Neural cell (in vitro differentiated cells): ENCODE data around the gene ZNF33A. TPM values are rescaled to one million over a fixed set of nuclear protein-coding genes. Genes with fewer than 3 reads are reported as not detected.

Experiments
- H2AFZ ChIP-seq: fragments of 200-600, 300-800 bp; sonication (generic), shearing (Covaris generic); 2 replicates; pipeline ENCODE4 v1.6.0; 2014; ENCODE audit warnings: low read depth, mild to moderate bottlenecking, antibody characterized with exemption, low read length, moderate library complexity
- H3F3A ChIP-seq: fragments of 200-600 bp; shearing (Covaris generic); 2 replicates; pipeline ENCODE4 v1.6.1; 2016; ENCODE audit warnings: mild to moderate bottlenecking, moderate library complexity, mixed read lengths, antibody characterized with exemption, low read length; ENCODE audit not compliant: insufficient read depth, poor library complexity, severe bottlenecking
- H3K27ac ChIP-seq: fragments of 200-600, 300-800 bp; sonication (generic), shearing (Covaris generic); 2 replicates; pipeline ENCODE4 v1.5.1; 2014; ENCODE audit warnings: mild to moderate bottlenecking, low read length, moderate library complexity
- H3K27me3 ChIP-seq: fragments of 300-800, 200-600 bp; sonication (generic), shearing (Covaris generic); 2 replicates; pipeline ENCODE4 v1.6.0; 2014; ENCODE audit warnings: mild to moderate bottlenecking, low read depth, low read length, moderate library complexity; ENCODE audit not compliant: insufficient read depth
- H3K36me3 ChIP-seq: fragments of 300-800, 200-600 bp; sonication (generic), shearing (Covaris generic); 2 replicates; pipeline ENCODE4 v1.5.1; 2014; ENCODE audit warnings: mild to moderate bottlenecking, antibody characterized with exemption, low read length, moderate library complexity; ENCODE audit not compliant: insufficient read depth
- H3K4me2 ChIP-seq: fragments of 300-800, 200-600 bp; sonication (generic), shearing (Covaris generic); 2 replicates; pipeline ENCODE4 v1.6.0; 2014; ENCODE audit warnings: mild to moderate bottlenecking, low read length
- H3K4me3 ChIP-seq: fragments of 300-800, 200-600 bp; sonication (generic), shearing (Covaris generic); 2 replicates; pipeline ENCODE4 v1.5.1; 2014; ENCODE audit warnings: mild to moderate bottlenecking, low read length, moderate library complexity
- H3K79me2 ChIP-seq: fragments of 200-600 bp; shearing (Covaris generic); replicated peaks from 2 replicates; pipeline ENCODE4 v1.6.0; 2014; ENCODE audit warnings: mild to moderate bottlenecking, low read length, moderate library complexity; ENCODE audit not compliant: insufficient read depth
- H3K9ac ChIP-seq: fragments of 300-800, 200-600 bp; sonication (generic), shearing (Covaris generic); 2 replicates; pipeline ENCODE4 v1.6.1; 2016; ENCODE audit warnings: mild to moderate bottlenecking, low read length, mixed read lengths
- H3K9me2 ChIP-seq: fragments of 200-600 bp; shearing (Covaris generic); 2 replicates; pipeline ENCODE4 v1.6.1; 2016; ENCODE audit warnings: mild to moderate bottlenecking, low read length, mixed read lengths; ENCODE audit not compliant: insufficient read depth
- H3K9me3 ChIP-seq: fragments of 200-600, 300-800 bp; sonication (generic), shearing (Covaris generic); 2 replicates; pipeline ENCODE4 v1.6.1; 2016; ENCODE audit warnings: mild to moderate bottlenecking, mixed run types, low read length, moderate library complexity, mixed read lengths
- H4K20me1 ChIP-seq: fragments of 200-600 bp; shearing (Covaris generic); 2 replicates; pipeline ENCODE4 v1.6.1; 2016; ENCODE audit warnings: mild to moderate bottlenecking, mixed run types; ENCODE audit not compliant: insufficient read depth
- CTCF ChIP-seq: fragments of 450-650 bp; IDR thresholded peaks from 2 replicates; pipeline ENCODE4 v1.5.1; 2014; ENCODE audit warnings: antibody characterized with exemption, mild to moderate bottlenecking, moderate library complexity; ENCODE audit not compliant: poor library complexity, severe bottlenecking
- EP300 ChIP-seq: fragments of 450-650 bp; conservative IDR thresholded peaks from 2 replicates; pipeline ENCODE4 v1.6.1; 2014; ENCODE audit warnings: antibody characterized with exemption, mild to moderate bottlenecking, moderate library complexity; ENCODE audit not compliant: poor library complexity, severe bottlenecking
- EZH2 ChIP-seq: fragments of 200-600, 300-800 bp; shearing (Covaris generic), sonication (generic); IDR thresholded peaks from 2 replicates; pipeline ENCODE4 v1.6.1; 2014; ENCODE audit warnings: antibody characterized with exemption, low read length, borderline replicate concordance, mild to moderate bottlenecking; ENCODE audit not compliant: insufficient read depth, poor library complexity, severe bottlenecking
- MXI1 ChIP-seq: fragments of 450-650 bp; conservative IDR thresholded peaks from 2 replicates; pipeline ENCODE4 v1.6.1; 2014; ENCODE audit warnings: antibody characterized with exemption, mild to moderate bottlenecking; ENCODE audit not compliant: poor library complexity, severe bottlenecking
- POLR2AphosphoS5 ChIP-seq: IDR thresholded peaks from 2 replicates; pipeline ENCODE4 v1.6.1; 2012
- RAD21 ChIP-seq: fragments of 450-650 bp; conservative IDR thresholded peaks from 2 replicates; pipeline ENCODE4 v1.6.1; 2014; ENCODE audit warnings: antibody characterized with exemption, mild to moderate bottlenecking, moderate library complexity
- REST ChIP-seq: IDR thresholded peaks from 2 replicates; pipeline ENCODE4 v1.6.1; 2012; ENCODE audit warnings: borderline replicate concordance
- SMC3 ChIP-seq: fragments of 450-650 bp; conservative IDR thresholded peaks from 2 replicates; pipeline ENCODE4 v1.6.1; 2014; ENCODE audit warnings: antibody characterized with exemption, mild to moderate bottlenecking, moderate library complexity; ENCODE audit not compliant: poor library complexity
- TAF1 ChIP-seq: IDR thresholded peaks from 2 replicates; pipeline ENCODE4 v1.6.1; 2012; ENCODE audit warnings: low read depth
- polyA plus RNA-seq: library from polyadenylated mRNA; depleted of rRNA; stranded (reverse); fragments of >200 nt; gene quantifications from 2 replicates; pipeline ENCODE4 v1.2.3, GENCODE V29; 2014

ZNF33A gene
- polyA plus RNA-seq, 1 donor from 2014 or later: 55.5 TPM

- H3K9me2 ChIP-seq: no peaks in the 10 kb centered on the region
- H3K4me3 ChIP-seq: no peak overlapping the region
- no peak overlapping the region for H3K27ac ChIP-seq
- no peaks in the 10 kb centered on the region for H3K9me3 ChIP-seq
- no peak overlapping the region for H3K4me2 ChIP-seq
- H3K9ac ChIP-seq: no peak overlapping the region
- no peaks in the 10 kb centered on the region for H3K27me3 ChIP-seq
- no peaks in the 10 kb centered on the region for H3K79me2 ChIP-seq
- no peaks in the 10 kb centered on the region for H3F3A ChIP-seq
- no peak for TF ChIP-seq SMC3
- TF ChIP-seq TAF1: no peak
- no peak for TF ChIP-seq REST
- no peak for TF ChIP-seq EP300
- TF ChIP-seq CTCF: no peak
- no peak for TF ChIP-seq MXI1
- TF ChIP-seq RAD21: no peak
- TF ChIP-seq POLR2AphosphoS5: no peak
- no peak for TF ChIP-seq EZH2
- H3K36me3 ChIP-seq: peaks cover 16% of the 10 kb centered on the region
- no peaks in the 10 kb centered on the region for H4K20me1 ChIP-seq
- H2AFZ ChIP-seq: no peak overlapping the region
These were observed 17.5 kb downstream of the ZNF33A start for GRCh38 chr10:38027986-38028385.

- H4K20me1 ChIP-seq: no peaks in the 10 kb centered on the region
- no peak overlapping the region for H3K4me2 ChIP-seq
- TF ChIP-seq REST (no peak), CTCF (no peak), RAD21 (no peak), SMC3 (no peak), EP300 (no peak), TAF1 (no peak), POLR2AphosphoS5 (no peak)
- H3K36me3 ChIP-seq: peaks cover 22% of the 10 kb centered on the region
- no peaks in the 10 kb centered on the region for H3F3A ChIP-seq
- H3K27ac ChIP-seq: no peak overlapping the region
- no peak overlapping the region for H2AFZ ChIP-seq
- H3K9me3 ChIP-seq: no peaks in the 10 kb centered on the region
- no peaks in the 10 kb centered on the region for H3K9me2 ChIP-seq
- H3K4me3 ChIP-seq: no peak overlapping the region
- no peaks in the 10 kb centered on the region for H3K27me3 ChIP-seq
- no peak overlapping the region for H3K9ac ChIP-seq
- no peaks in the 10 kb centered on the region for H3K79me2 ChIP-seq
These were observed 22.4 kb downstream of the ZNF33A start for GRCh38 chr10:38032886-38033285.
